SKM-1 treated with dmso at 0.1 percent for 144 hours (cell line): ENCODE measurements around the gene MMP15.
A peak's percentile ranks its signal among the peaks of the same experiment; 100 is the strongest.
"Not testable (repeated sequence)": the region's sequence is repeated elsewhere in the genome, so short reads cannot be mapped to it uniquely, and the experiment has no call there.

Source experiments
- DNase-seq: peaks from one replicate; lab custom pipeline; 2025; ENCODE audit not compliant: unreplicated experiment; lab: John Stamatoyannopoulos, UW

Gene MMP15

DNA sequence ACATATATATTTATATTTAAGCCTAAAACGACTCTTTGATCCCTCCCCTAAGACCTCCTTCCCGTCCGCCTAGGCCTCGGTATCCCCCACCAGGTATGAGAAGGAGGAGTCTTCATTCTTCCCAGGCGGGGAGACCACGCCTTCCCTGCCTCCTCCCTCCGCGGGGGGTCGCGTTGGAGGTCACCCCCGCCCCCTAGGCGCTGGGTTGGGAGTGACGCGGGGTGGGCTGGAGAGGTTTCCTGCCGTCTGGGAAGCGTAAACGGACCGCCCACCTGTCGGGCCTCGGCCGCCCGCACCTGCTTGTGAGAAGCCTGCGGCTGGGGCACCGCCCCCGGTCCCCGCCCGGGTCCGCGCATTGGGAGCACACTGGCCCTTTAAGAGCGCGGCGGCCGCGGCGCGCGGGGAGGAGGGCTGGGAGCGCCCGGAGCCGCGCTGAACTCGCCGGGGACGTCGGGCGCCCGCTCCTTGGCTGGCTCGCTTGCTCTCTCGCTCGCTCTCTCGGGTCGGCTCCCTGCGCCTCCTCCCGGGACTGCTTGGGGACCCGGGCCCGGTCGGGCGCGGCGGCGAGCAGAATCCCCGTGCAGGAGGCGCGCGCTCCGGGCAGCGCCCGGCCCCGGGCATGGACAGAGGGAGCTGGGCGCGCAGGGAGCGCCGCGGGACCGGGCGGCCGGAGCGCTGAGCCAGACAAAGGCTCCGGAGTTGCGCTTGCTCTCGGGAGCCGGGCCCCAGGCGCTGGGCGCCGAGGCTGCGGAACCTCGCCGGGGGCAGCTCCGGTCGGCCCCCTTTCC, at the start of gene MMP15:
Gene MMP15, plus strand, starts transcription at position 404 of the 788 bp plus-strand sequence. CDS start 597 bp downstream, outside the sequence.
- peak; percentile 33 for DNase-seq

DNA sequence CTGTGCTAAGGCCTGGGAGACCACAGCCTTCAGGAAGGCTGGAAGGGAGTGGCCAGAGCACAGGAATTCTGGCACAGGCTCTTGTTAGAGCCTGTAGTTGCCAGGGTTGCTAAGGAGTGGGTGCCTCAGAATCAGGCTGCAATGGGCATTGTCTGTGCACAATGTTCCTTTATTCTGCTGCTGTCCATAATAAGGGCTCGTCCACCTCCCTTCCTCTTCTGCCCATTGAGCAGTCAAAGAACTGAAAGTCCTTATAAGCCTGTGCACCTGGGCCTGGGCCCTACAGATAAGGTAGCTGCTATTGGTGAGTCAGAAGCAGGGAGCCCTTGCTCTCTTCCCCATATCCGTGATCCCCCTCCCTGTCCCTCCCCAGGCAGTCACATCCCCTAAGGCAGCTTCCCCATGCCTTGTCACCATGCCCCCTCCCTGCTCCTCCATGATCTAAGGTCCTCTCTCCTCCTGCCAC, 49.2 kb upstream of the MMP15 start:
- DNase-seq: no peak

DNA sequence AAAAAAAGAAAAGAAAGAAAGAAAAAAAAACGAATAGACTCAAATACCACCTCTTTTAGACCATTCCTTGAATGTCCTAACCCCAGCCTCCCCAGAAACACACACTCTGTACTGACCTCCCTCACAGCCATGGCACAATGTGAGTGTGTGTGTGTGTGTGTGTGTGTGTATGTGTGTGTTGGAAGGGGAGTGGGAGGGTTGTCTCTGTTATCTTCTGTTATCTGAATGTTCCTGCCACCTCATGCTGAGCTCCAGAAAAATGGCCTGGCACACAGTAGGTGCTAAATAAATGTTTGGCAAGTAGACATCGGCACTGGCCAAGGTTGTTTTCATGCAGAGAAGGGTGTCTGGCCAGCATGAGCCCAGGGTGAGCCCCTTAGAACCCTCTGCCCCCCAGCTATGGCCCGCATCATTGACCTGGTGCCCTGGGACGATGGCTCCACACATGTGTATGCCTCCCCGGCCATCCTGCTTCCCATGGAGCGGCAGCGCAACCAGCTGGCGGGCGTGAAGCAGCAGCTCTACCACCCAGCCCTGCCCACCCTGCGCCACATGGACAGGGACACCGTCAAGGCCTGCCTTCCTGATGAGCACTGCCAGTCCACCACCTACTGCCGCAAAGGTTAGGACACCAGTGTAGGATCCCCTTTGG, 48.0 kb upstream of the MMP15 start:
- DNase-seq: no peak

DNA sequence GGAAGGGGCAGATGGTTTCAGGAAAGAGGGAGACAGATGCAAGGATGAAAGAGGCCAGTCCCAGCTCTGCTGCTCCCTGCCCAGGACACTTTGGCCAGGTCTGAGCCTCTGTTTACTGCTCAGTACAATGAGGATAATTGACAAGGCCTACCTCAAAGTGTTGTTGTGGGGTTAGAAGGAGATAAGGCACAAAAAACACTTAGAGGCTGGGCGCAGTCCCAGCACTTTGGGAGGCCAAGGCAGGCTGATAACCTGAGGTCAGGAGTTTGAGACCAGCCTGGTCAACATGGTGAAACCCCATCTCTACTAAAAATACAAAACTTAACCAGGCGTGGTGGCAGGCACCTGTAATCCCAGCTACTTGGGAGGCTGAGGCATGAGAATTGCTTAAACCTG, 47.5 kb upstream of the MMP15 start:
- not testable (repeated sequence) for DNase-seq

DNA sequence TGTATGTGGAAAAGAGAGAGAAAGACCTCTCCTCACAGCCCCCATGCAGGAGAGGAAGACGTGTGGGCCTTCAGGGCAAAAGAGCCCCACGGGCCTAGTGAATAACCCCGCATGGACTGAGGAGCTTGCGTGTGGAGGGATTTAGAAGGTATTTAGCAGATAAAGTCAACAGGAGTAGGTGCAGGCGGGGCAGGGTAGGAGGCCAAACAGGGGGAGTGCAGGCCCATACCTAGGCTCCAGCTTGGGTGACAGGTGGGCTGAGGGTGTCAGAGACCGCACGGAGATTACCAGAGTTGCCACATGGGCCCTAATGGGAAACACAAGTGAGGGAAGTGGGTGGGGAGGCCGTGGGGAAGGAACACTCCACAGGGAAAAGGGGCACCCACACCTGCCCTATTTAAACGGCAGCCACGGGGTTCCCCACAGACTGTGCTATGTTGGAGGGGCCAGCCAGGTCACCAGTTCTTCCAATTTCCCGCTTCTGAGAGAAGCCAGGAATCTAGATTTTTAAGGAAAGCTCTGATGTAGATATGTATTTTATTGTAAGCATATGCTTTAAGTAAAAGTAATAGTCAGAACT, 46.5 kb upstream of the MMP15 start:
- DNase-seq: no peak

DNA sequence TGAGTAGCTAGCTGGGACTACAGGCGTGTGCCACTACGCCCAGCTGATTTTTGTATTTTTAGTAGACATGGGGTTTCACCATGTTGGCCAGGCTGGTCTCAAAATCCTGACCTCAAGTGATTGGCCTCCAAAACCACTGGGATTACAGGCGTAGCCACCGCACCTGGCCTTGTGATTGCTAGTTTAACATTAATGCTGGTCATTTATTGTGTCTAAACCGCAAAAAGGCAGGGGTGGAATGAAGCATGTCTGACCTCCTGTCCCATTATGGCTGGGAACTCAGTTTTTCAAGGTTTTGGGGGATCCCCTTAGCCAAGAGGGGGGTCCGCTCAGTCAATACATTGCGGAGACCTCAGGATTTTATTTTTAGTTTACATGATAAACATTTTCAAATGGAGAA, 43.9 kb upstream of the MMP15 start:
- DNase-seq: no peak

DNA sequence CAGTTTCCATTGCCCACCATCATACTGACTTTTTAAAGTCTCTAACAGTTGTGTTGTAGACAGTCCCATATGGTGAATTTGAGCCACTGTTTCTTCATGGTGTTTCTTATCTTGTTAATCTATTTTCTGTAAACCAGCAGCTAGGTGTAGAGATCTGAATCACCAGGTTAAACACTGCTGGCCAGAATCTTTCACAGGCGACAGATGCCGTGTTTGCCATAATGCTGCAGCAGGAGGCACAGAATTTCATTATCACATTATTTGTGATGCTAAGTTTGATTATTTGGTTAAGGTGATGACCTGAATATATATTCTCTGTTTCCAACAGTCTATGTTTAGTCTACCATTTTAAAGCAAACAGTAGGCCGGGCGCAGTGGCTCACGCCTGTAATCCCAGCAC, 43.2 kb upstream of the MMP15 start:
- DNase-seq: no peak

DNA sequence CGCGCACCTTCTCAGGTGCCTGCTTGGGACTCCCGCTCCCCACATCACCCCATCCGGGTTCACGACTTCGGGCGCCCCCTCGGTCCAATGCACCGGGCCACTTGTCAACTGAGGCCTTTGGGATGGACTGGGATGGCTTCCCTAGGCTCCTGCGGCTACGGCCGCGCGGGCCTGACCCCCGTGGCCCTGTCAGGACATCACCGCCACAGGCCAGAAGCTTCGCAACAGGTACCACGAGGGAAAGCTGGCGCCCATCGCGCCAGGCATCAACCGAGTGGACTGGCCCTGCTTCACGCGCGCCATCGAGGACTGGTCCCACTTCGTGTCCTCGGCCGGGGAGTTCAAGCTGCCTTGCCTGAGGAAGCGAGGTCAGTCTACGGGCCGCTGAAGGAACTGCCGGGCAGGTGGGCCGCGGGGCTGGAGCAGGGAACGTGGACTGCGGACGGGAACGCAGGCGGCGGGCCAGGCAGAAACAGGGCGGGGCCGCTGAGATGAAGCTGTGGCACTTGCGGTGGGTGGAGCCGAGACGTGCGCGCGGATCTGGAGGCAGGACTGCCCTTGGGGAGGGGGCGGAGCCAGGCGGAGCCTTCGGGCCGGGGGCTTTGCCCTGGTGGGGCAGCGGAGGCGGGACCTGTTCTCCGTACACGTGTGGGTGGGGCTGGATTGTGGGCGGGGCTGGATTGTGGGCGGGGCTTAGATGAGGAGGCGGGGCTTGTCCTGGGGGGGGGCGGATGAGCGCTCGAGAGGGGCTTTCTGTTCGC, 40.9 kb upstream of the MMP15 start:
- DNase-seq: peak; percentile 64

DNA sequence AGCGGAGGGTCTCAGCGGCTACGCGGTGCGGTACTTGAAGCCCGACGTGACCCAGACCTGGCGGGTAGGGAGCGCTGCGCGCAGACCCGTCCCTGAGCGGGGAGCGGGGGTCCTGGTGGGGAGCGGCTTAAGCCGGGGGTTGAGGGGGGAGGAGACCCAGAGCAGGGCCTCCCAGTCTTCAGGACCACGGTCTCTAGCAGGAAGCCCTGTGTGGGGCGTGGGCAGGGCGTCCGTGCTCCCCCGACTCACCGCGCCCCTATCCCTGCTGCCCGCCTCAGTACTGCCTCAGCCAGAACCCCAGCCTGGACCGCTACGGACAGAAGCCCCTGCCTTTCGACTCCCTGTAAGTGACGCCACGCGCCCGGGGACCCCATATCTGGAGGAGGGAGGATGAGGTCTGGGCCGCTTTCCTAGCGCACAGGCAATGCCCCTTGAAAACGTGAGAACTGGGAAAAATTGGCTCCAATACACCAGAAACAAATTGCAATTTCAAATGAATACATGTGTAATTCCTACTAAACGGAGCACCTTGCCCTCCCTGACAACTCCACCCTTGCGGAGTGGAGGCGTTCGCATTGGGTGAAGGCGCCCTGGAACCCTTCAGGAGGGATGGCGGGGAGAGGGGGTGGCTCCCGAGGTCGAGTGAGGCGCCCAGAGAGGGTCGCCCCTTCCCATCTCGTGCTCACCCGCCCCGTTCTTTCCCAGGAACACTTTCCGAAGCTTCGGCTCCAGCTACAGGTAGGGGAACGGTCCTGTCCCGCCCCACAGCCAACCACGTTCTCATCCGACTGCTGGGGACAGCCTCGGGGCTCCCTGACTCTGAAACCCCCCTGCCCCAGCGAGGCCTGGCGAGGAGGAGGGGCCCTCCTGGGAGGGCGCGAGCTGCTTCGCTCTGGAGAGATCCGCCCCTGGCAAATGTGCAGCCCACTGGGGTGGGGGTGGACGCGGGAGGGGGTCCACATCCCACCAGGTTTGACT, 40.1 kb upstream of the MMP15 start:
- no peak for DNase-seq

DNA sequence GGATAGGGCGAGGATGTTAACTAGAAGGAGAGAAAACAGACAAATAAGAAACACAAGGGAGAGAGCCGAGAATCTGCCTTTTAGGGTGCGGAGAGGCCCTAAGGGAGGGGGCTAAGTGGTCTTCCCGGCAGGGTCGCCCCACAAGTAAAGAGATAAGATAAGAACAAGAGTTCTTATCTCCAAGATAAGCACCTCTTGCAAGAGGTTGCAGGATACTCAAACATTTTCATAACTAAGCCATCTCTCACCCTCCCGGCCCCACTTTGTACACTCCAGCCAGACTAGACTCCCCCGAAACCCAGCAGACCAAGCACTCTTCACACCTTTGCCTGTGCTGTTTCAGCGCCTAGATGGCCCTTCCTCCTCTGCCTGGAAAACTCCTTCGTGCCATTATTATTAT, 39.4 kb upstream of the MMP15 start:
- no peak for DNase-seq

DNA sequence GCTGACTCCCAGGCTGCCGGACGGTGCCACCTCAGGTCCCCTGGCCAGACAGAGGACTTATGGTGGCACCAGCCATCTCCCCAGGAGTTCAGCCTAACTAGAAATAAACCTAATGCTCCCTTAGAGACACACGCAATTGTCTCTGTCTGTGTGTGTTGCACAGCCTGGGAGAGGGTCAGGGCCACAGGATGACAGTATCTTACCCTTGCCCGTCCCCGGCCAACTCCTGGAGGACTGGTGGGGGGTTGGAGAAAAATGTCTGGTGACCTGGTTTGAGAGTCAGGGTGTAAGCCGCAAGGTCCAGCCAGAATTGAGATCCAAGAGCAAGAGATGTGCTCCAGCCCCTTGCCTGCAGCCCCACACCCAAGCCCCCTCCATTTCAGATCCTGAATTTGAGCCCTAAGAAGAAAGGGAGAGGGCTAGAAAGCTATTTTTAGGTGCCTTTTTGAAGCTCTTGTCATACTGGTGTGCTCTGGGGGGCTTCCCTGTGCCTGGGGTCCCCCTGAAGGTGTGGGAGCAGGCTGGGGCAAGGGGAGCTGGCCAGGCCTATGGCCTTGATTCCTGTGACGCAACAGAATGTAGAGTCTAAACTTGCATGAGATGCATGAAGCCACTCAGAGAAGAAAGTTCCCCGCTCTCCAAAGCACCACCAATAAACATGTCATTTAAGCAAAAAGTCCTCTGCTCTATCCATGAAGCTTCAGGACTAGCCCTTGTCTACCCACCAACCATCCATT, 37.9 kb upstream of the MMP15 start:
- no peak for DNase-seq

DNA sequence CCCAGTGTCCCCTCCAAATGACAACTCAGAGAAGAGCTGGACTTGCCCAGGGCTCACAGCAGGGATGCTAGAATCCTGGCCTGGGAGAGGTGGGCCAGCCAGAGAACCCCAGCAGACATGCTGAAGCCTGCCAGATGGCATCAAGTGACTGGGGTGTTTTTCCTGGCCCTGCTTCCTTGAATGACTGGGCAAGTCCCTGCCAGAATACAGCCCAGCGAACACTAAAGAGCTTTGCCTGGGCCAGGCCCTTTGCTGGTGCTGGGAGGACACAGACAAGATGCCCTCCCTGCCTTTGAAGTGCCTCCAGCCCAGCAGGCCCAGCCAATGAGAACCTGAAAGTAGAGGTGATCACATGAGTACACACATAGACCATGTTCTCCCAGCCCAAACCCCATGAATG, 36.6 kb upstream of the MMP15 start:
- no peak for DNase-seq

DNA sequence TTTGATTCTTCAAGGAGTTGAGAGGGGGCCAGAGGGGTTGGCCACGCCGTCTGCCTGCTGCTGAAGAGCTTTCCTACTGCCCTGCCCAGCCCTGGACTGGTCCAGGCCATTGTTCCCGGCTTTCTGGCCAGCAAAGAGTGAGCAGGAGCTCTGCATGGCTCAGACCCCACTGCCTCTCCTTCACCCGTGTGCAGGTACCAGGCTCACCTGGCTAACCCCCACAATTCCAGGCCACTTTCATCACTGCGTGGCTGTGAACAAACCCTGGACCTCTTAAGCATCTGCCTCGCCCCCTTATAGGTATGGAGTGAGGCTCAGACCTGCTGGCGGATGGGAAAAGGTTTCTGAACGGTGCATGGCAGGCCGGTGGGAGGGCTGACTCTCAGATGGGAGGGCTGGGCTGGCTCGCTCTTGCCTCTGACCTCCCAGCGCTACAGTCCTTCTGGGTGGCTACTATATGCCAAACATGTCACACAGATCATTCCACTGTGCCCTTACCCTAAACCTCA, 33.9 kb upstream of the MMP15 start:
- DNase-seq: no peak

DNA sequence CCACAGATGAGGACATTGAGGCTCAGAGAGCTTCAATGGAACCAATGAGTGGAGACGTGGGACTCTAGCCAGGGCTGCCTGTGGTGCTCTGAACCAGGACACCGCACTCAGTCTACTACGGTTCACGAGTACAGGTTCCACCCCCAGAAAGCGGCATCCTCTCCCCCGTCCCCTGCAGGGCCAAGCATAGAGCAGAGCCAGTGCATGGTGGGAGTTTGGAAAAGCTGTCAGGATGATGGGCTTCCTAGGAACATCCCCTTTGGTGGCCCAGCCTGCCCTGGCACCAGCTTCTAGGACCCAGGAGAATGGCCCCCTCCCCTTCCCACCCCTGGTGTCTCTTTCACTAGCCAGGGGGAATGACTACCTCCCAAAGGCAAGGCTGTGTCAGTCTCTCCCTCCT, 33.5 kb upstream of the MMP15 start:
- no peak for DNase-seq

DNA sequence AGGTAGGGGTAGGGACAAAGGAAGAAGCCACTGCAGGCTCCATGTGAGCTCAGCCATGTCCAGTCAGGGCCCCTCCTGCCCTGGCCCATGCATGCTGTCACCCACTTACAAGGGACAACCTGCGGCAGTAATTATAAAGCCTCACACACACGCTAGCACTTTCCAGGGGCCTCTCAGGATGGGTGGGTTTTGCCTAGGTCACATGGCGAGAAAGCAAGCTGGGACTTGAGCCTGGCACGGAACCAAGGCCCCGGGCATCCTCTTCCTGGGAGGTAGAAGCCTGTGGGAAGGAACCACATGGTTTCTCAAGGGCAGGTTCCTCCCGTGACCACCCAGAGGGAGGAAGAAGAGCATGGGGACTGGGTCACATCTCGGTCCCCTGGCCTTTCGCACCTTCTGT, 32.1 kb upstream of the MMP15 start:
- no peak for DNase-seq

DNA sequence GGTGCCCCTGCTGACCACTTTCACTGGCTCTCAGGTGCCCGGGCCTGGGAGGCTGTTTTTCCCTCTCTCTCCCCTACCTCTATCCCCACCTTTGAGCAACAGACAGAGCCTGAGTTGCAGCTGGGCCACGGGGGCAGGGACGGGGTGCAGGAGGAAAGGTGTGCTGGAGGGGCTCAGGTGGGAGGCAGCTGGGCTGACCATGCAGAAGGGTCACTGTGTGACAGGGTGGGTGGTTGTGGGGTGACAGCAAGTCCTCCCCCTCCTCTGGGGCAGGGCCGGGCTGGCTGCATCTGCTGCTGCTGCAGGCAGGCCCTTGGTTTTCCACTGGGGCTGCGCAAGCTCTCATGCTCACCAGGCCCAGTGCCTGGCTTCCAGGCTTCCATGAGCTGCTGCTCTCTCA, 31.7 kb upstream of the MMP15 start:
- no peak for DNase-seq

DNA sequence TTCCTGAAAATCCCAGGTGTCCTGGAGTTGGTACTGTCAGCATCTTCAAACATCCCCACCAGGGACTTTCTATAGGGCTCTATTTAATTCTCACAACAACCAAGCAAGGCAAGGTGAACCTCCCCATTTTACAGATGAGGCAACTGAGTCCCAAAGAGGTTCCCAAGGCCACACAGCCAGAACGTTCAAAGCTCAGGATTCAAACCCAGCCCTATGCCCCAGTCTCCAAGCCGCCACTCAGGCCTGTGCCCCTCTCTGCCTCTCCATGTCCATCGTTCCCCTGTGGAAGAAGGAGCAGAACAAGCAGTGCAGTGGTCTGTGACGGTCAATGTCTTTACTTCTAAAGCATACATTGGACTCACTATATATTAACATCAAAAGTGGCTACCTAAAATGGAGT, 31.2 kb upstream of the MMP15 start:
- no peak for DNase-seq

DNA sequence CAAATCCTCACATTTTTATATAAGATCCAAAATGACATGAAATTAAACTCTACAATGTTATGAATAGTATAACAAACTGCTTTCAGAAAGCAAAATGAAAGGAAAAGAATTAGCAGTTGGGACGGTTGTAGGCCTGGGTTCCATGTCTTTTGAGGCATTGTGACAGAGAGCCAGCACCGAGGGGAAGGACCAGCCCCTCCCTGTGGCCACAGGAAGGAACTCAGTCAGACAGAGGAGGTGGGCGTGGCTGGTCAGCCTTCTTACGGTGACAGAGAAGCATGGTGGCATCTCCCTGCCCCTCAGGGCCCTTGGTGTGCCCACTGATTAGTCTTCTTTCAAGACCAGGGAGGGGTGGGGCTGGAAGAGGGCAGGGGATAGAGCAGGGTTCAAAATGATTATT, 30.8 kb upstream of the MMP15 start:
- peak; percentile 80 for DNase-seq

DNA sequence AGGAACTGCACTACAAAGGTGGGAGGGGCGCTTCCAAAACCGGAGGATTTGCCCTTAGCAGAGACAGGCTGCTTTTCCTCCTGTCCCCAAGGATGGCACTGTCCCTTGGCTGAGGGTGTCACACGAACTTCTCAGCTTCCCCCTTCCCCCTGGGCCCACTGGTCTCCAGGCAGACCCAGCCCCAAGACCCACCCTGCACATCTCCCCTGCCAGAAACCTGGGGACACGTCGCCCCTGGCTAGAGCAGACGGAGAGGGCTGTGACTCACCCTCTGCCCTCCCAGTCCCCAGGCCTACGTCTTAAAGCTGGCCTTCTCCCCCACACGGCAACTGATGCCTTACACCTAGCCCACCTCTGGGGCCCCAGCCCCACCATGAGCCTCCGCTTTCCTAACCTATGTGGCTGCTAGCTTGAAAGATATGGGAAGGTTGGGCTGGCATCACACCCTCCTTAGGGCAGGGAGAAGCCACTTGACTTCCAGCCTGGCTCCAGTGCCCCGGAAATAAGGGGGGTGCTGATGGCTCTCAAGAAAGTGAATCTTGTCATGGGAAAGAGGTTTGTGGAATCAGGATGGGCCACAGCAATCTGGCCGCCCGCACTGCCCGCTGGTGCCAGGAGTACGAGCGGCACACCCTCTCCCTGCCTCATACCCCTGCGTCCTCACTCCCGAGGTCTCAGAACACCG, 29.7 kb upstream of the MMP15 start:
- DNase-seq: no peak
